ENCODE data around the gene C16orf54. TPM values are rescaled to one million over a fixed set of nuclear protein-coding genes. Genes with fewer than 3 reads are reported as not detected.

C16orf54 gene
- total and polyA plus RNA-seq, 4 donors, result 0.38 to 2.4 (median 0.84) TPM

DNA sequence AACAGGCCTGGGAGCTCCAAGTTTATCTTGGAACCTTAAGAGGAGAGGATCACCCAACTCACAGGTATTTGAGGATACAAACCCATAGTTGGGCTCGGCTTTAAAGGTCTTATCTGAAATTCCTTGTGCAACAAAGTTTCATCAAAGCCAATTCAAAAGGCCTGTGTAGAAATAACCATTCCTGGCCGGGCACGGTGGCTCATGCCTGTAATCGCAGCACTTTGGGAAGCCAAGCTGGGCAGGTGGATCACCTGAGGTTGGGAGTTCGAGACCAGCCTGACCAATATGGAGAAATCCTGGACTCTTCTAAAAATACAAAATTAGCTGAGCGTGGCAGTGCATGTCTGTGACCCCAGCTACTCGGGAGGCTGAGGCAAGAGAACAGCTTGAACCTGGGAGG lies 28.7 kb downstream of the C16orf54 start:
- DNase-seq (ENCODE audit: low spot score), result no peak
- no peaks in the 10 kb centered on the region for H3K4me1 ChIP-seq (ENCODE audit: control insufficient read depth in 4 of 4, insufficient read depth in 4 of 4, low read length in 3 of 4)
- H3K36me3 ChIP-seq (ENCODE audit: control insufficient read depth in 4 of 4, insufficient read depth in 3 of 4, low read depth in 1 of 4, low read length in 3 of 4), result no peaks in the 10 kb centered on the region
- H3K4me3 ChIP-seq (ENCODE audit: low read depth in 1 of 3, low read length in 3 of 3), result no peak overlapping the region
- no peaks in the 10 kb centered on the region for H3K27me3 ChIP-seq (ENCODE audit: control insufficient read depth in 4 of 4, insufficient read depth in 4 of 4, low read length in 3 of 4)
- no peaks in the 10 kb centered on the region for H3K9me3 ChIP-seq (ENCODE audit: control insufficient read depth in 4 of 4, low read length in 3 of 4)
- no peak for TF ChIP-seq CTCF (IDR thresholded peaks at IDR 0.05; ENCODE audit: low read depth, low read length, missing input control)
- no peak for TF ChIP-seq REST (IDR thresholded peaks at IDR 0.05)
- TF ChIP-seq JUND (IDR thresholded peaks at IDR 0.05), result no peak
- no peak for TF ChIP-seq NR2F2 (IDR thresholded peaks at IDR 0.05)
- TF ChIP-seq GABPA (IDR thresholded peaks at IDR 0.05 in 1 of 2, conservative IDR thresholded peaks at IDR 0.05 in 1 of 2), result no peak
- no peak for TF ChIP-seq HNF4G (IDR thresholded peaks at IDR 0.05)
- no peak for TF ChIP-seq TAF1 (conservative IDR thresholded peaks at IDR 0.05)
- TF ChIP-seq FOXA1 (IDR thresholded peaks at IDR 0.05), result no peak
- TF ChIP-seq, protein P1, sequence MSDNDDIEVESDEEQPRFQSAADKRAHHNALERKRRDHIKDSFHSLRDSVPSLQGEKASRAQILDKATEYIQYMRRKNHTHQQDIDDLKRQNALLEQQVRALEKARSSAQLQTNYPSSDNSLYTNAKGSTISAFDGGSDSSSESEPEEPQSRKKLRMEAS (IDR thresholded peaks at IDR 0.05), result no peak
- TF ChIP-seq HNF4A (conservative IDR thresholded peaks at IDR 0.05), result no peak
- no peak for TF ChIP-seq RXRA (IDR thresholded peaks at IDR 0.05)
- TF ChIP-seq EGR1 (IDR thresholded peaks at IDR 0.05; ENCODE audit: low read depth in 2 of 2), result no peak
- no peak for TF ChIP-seq ZBTB33 (IDR thresholded peaks at IDR 0.05)
- TF ChIP-seq, protein P2, sequence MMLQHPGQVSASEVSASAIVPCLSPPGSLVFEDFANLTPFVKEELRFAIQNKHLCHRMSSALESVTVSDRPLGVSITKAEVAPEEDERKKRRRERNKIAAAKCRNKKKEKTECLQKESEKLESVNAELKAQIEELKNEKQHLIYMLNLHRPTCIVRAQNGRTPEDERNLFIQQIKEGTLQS (IDR thresholded peaks at IDR 0.05), result no peak
- TF ChIP-seq FOXA2 (IDR thresholded peaks at IDR 0.05), result no peak
- TF ChIP-seq YY1 (IDR thresholded peaks at IDR 0.05), result no peak
- TF ChIP-seq RAD21 (IDR thresholded peaks at IDR 0.05), result no peak
- no peak for TF ChIP-seq SP1 (IDR thresholded peaks at IDR 0.05)
- H3K27ac ChIP-seq (ENCODE audit: low read depth in 1 of 2, low read length in 2 of 2), result no peak overlapping the region
- H3K9ac ChIP-seq (ENCODE audit: low read depth in 1 of 2, low read length in 2 of 2), result no peak overlapping the region
- 75% methylated on average over 7 of the region's 7 CpGs for WGBS
